Ectodermal cell (in vitro differentiated cells): ENCODE results near the gene CEP112.
"Not testable (repeated sequence)": the region's sequence is repeated elsewhere in the genome, so short reads cannot be mapped to it uniquely, and the experiment has no call there.

Experiments used
- H3K27ac ChIP-seq: 2 replicates; pipeline ENCODE4 v1.7.0; 2013; ENCODE audit warnings: mild to moderate bottlenecking, low read depth, low read length; ENCODE audit not compliant: insufficient read depth, poor library complexity, severe bottlenecking
- H3K27me3 ChIP-seq: 2 replicates; pipeline ENCODE4 v1.7.0; 2013; ENCODE audit warnings: mild to moderate bottlenecking, low read length; ENCODE audit not compliant: insufficient read depth, control insufficient read depth, poor library complexity, severe bottlenecking
- H3K36me3 ChIP-seq: one replicate; pipeline ENCODE4 v1.7.0; 2013; ENCODE audit warnings: low read length; ENCODE audit not compliant: control insufficient read depth, insufficient read depth
- H3K4me1 ChIP-seq: one replicate; pipeline ENCODE4 v1.7.0; 2013; ENCODE audit warnings: low read length; ENCODE audit not compliant: control insufficient read depth, insufficient read depth
- H3K4me3 ChIP-seq: 2 replicates; pipeline ENCODE4 v1.7.0; 2013; ENCODE audit warnings: low read depth, low read length, control low read depth; ENCODE audit not compliant: insufficient read depth
- H3K9me3 ChIP-seq: 2 replicates; pipeline ENCODE4 v1.7.0; 2013; ENCODE audit warnings: mild to moderate bottlenecking, low read length, moderate library complexity; ENCODE audit not compliant: control insufficient read depth
- WGBS, 2 experiments: methylation state at CpG; one replicate each; pipeline ENCODE4 v1.1.7; 2013; ENCODE audit warnings: missing lambda C conversion rate in 2 of 2; 5-methylcytosine and 5-hydroxymethylcytosine counted together

The CEP112 gene

DNA sequence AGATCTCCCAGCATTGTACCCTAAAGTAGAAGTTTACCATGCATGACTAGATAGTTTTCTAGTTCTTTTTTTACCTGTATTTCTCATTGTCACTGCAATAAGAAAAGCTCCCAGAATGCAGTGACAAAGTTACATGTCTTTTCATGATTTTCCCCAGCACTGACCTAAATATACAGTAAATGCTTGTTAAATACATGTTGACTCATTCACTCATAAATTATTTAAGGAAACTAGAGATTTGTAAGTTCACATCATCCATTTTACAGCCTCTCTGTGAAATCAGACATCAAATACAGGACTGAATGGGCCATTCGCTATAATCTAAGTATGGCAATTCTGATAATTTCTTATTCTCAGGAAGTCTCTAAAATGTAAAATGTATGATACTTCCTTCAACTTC lies 371.6 kb downstream of the CEP112 start:
- no peak overlapping the region for H3K4me3 ChIP-seq
- H3K9me3 ChIP-seq: no peaks in the 10 kb centered on the region
- WGBS, 2 experiments: 100% methylated on average over 1 of the region's 1 CpG; no CpG with 5 or more reads in 1 of the 2 experiments
- no peaks in the 10 kb centered on the region for H3K4me1 ChIP-seq
- no peaks in the 10 kb centered on the region for H3K27me3 ChIP-seq
- no peaks in the 10 kb centered on the region for H3K36me3 ChIP-seq
- H3K27ac ChIP-seq: no peak overlapping the region

DNA sequence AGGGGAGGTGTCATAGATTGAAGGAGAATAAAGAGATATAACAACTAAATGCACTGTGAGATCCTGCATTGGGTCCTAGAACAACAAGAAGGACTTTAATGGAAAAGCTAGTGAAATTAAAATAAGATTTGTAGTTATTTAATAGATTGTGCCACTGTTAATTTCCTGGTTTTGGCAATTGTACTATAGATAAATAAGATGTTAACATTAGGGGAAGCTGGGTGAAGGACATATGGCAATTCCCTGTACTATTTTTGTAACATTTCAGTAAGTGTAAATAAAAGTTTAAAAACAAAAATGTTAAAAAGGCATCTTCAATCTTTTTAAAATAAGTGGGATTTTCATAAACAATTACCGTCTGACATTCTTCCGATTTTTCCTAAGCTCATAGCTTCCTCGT lies 372.1 kb downstream of the CEP112 start:
- Histone ChIP-seq H3K4me3 (no peak overlapping the region), H3K27ac (no peak overlapping the region), H3K4me1 (no peaks in the 10 kb centered on the region), H3K27me3 (no peaks in the 10 kb centered on the region), H3K9me3 (no peaks in the 10 kb centered on the region), H3K36me3 (no peaks in the 10 kb centered on the region)
- 48 to 49% methylated on average over 3 of the region's 3 CpGs for WGBS, 2 experiments

DNA sequence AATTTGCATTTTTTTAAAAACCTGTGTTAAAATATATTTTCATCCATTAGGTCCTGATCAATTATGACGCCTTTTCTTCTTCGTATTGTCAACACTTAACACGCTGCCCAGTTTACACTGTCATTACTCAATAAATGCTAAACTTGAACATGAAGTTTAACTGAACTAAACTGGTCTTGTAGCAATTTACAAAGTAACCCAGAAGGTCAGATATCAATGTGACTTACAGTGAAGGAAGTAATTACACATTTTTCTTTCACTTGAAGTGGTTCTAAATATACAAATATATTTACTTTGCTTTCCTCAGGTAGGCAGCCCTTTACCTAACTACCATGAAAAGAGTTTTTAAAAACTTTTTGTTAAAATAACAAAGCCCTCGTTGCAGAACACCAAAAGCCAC lies 374.0 kb downstream of the CEP112 start:
- H3K36me3 ChIP-seq: no peaks in the 10 kb centered on the region

DNA sequence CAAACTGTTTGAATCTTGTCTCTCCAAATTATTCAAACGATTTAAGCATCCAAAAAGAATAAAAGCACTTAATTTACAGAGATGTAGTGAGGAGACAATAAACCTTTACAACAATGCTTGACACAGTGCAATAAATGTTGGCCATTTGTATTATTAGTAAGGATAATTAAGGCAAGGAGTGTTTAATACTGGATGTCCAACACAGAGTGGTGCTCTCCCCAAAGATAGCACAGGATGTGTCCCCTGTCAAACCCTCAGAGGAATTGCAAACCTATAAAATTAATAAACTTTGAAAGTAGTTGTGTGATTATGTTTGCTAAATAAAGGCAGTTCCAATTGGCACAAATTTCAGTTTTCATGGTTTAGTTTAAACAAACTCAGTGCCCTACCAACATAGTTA lies 377.5 kb downstream of the CEP112 start:
- WGBS, 2 experiments: no CpG with 5 or more reads among the region's 1 CpG
- H3K4me1 ChIP-seq: no peaks in the 10 kb centered on the region
- no peaks in the 10 kb centered on the region for H3K36me3 ChIP-seq
- H3K27me3 ChIP-seq: no peaks in the 10 kb centered on the region
- no peaks in the 10 kb centered on the region for H3K9me3 ChIP-seq
- no peak overlapping the region for H3K4me3 ChIP-seq
- H3K27ac ChIP-seq: no peak overlapping the region

More for the DNA sequence above, 374.0 kb downstream of the CEP112 start:
- Histone ChIP-seq H3K4me3 (no peak overlapping the region), H3K9me3 (no peaks in the 10 kb centered on the region), H3K27ac (no peak overlapping the region), H3K4me1 (no peaks in the 10 kb centered on the region), H3K27me3 (no peaks in the 10 kb centered on the region)
- 94% methylated on average over 3 to 4 of the region's 4 CpGs for WGBS, 2 experiments

DNA sequence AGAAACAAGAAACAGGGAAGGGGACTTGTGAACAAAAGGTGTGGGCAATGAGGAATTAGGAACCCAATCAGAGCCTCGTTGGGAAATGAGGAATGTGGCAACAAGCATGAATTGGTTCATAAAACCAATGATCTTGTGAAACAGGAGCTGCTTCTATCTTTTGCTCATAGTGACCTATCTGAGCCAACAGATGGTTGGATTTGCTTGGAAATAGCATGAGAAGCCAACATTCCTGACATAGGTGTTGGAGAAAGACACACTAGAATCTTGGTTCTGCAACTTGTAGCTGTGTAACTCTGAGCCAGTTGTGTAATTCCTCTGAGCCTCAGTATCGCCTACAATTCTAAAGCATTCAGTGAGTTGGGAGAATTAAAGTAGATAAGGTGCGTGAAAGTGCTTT lies 378.6 kb downstream of the CEP112 start:
- H3K4me3 ChIP-seq: no peak overlapping the region
- WGBS, 2 experiments: 87 to 91% methylated on average over 2 to 3 of the region's 3 CpGs

DNA sequence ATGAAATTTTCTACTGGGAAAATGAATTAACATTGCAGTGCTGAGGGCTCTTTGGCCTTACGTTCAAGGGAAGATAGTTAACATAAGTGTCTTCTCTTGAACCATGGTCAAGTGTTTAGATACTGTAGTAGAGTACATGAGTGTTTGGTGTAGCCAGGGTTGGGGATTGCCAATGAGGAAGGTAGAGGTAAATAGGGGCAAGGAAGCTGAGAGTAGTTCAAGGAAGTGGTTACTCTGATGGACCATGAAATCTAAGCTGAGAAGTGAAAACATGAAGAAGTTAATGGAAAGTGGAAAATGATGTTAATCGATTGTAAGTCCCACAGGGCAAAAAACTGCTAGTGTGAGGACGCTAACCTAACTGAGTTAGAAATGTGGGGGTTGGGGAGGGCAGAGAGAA lies 380.9 kb downstream of the CEP112 start:
- no peak overlapping the region for H3K27ac ChIP-seq
- no peak overlapping the region for H3K4me3 ChIP-seq
- WGBS, 2 experiments: 60 to 64% methylated on average over 3 of the region's 3 CpGs
- no peaks in the 10 kb centered on the region for H3K4me1 ChIP-seq
- H3K9me3 ChIP-seq: no peaks in the 10 kb centered on the region
- H3K27me3 ChIP-seq: no peaks in the 10 kb centered on the region
- no peaks in the 10 kb centered on the region for H3K36me3 ChIP-seq

More for the DNA sequence above, 378.6 kb downstream of the CEP112 start:
- Histone ChIP-seq H3K4me1 (no peaks in the 10 kb centered on the region), H3K27ac (no peak overlapping the region), H3K27me3 (no peaks in the 10 kb centered on the region), H3K36me3 (no peaks in the 10 kb centered on the region), H3K9me3 (no peaks in the 10 kb centered on the region)

DNA sequence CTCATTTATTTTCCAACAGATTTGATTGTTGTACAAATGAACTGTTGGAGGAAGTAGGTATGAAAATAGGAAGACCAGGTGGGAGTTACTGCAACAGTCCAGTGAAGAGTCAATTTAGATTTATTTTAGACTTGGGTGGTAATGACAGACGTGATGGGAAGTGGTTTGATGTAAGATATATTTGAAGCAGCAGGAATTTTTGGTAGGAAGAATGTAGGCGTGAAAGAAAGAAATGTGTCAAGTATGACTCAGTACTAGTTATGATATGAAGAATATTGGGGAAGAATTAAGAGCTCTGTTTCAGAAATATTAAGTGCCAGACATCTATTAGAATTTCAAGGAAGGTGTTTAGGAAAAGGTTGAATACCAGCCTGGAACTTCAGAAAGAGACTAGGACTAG lies 382.6 kb downstream of the CEP112 start:
- H3K27me3 ChIP-seq: no peaks in the 10 kb centered on the region
- H3K36me3 ChIP-seq: no peaks in the 10 kb centered on the region
- no peak overlapping the region for H3K27ac ChIP-seq
- 88 to 92% methylated on average over 2 of the region's 2 CpGs for WGBS, 2 experiments
- H3K9me3 ChIP-seq: no peaks in the 10 kb centered on the region
- no peaks in the 10 kb centered on the region for H3K4me1 ChIP-seq
- no peak overlapping the region for H3K4me3 ChIP-seq

DNA sequence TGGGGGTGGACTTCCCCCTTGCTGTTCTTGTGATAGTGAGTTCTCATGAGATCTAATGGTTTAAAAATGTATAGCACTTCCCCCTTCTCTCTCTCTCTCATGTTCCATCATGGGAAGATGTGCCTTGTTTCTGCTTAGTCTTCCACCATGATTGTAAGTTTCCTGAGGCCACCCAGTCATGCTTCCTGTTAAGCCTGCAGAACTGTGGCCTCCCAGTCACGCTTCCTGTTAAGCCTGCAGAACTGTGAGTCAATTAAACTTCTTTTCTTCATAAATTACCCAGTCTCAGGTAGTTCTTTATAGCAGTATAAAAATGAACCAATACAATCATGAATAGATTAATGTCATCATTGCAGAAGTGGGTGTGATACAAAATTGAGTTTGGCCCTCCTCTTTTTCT lies 383.4 kb downstream of the CEP112 start:
- WGBS, 2 experiments: 100% methylated on average over 1 of the region's 1 CpG
- H3K4me3 ChIP-seq, H3K36me3 ChIP-seq, H3K4me1 ChIP-seq, H3K9me3 ChIP-seq, H3K27ac ChIP-seq, H3K27me3 ChIP-seq: not testable (repeated sequence)

DNA sequence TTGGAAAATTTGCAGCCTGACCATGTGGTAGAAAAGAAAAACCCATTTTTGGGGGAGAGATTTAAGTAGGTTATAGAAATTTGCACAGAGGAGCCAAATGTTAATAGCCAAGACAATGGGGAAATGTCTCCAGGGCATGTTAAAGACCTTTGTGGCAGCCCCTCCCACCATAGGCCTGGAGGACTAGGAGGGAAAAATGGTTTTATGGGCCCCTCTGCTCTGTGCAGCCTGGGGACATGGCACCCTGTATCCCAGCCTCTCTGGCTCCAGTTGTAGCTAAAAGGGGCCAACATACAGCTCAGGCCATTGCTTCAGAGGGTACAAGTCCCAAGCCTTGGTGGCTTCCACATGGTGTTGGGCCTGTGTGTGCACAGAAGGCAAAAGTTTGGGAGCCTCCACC lies 384.6 kb downstream of the CEP112 start:
- Histone ChIP-seq H3K4me1 (no peaks in the 10 kb centered on the region), H3K9me3 (peaks cover 1% of the 10 kb centered on the region), H3K4me3 (no peak overlapping the region), H3K27me3 (no peaks in the 10 kb centered on the region), H3K36me3 (no peaks in the 10 kb centered on the region), H3K27ac (no peak overlapping the region)

DNA sequence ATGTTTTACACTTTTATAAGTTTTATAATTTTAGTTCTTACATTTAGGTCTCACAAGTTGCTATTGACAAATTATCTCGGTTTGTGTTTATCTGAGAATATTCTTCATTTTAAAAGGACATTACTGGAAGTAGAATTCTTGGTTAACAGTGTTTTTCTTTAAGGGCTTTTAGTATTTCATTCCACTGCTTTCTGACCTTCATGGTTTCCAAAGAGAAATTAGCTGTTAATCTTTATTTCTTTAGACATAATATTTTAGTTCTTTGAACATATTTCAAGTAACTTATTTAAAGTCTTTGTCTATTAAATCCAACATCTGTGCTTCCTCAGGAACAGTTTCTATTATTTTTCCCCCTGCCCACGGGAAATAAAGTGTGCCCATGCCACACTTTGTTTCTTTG lies 390.4 kb downstream of the CEP112 start:
- Histone ChIP-seq H3K27ac (no peak overlapping the region), H3K4me1 (no peaks in the 10 kb centered on the region), H3K27me3 (no peaks in the 10 kb centered on the region), H3K4me3 (no peak overlapping the region), H3K9me3 (peaks cover 7% of the 10 kb centered on the region), H3K36me3 (no peaks in the 10 kb centered on the region)
- 90 to 100% methylated on average over 1 to 2 of the region's 2 CpGs for WGBS, 2 experiments

DNA sequence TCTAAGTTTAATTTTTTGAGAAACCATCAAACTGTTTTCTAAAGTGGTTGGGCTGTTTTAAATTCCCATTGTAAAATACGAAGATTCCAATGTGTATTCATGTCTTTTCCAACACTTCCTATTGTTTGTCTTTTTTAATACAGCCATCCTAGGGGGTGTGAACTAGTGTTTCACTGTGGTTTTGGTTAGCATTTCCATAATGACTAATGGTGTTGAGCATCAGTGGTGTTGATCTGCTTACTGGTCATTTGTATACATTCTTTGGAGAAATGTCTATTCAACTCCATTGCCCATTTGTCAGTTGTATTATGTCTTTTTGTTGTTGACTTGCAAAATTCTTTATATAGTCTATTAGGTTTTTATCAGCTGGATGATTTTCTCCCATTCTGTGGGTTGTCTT lies 391.3 kb downstream of the CEP112 start:
- H3K36me3 ChIP-seq: no peaks in the 10 kb centered on the region
- no peak overlapping the region for H3K27ac ChIP-seq
- peaks cover 7% of the 10 kb centered on the region for H3K9me3 ChIP-seq
- H3K4me1 ChIP-seq: no peaks in the 10 kb centered on the region
- WGBS, 2 experiments: 100% methylated on average over 1 of the region's 1 CpG; no CpG with 5 or more reads in 1 of the 2 experiments
- no peaks in the 10 kb centered on the region for H3K27me3 ChIP-seq
- no peak overlapping the region for H3K4me3 ChIP-seq
